Caco-2 (cell line): ENCODE measurements around the gene TTC23. TPM values are rescaled to one million over a fixed set of nuclear protein-coding genes. Genes with fewer than 3 reads are reported as not detected.

Source experiments
- BruUV-seq: library from RNA; stranded (reverse); fragments of 400-500 nt; replicated peaks from 2 replicates; lab custom pipeline; 2021; lab: Mats Ljungman, UMichigan
- CTCF ChIA-PET: fragments of 300-600 bp; sonication (Branson Sonifier 250); formaldehyde crosslinking; loops from one replicate; lab custom pipeline; 2022; ENCODE audit warnings: antibody characterized with exemption; lab: Charles Lee
- POLR2A ChIA-PET: fragments of 300-600 bp; sonication (Branson Sonifier 250); formaldehyde crosslinking; loops from one replicate; lab custom pipeline; 2022; ENCODE audit warnings: antibody characterized with exemption; lab: Charles Lee
- DNase-seq, 2 experiments: peaks; one replicate each; pipeline versions ENCODE4 v3.0.0 to v3.0.0-alpha.2; 2020 to 2022
- H3K27me3 ChIP-seq: replicated peaks from 2 replicates; pipeline ENCODE4 v1.6.0; 2011; ENCODE audit warnings: low read length; ENCODE audit not compliant: control insufficient read depth, insufficient read depth
- H3K36me3 ChIP-seq: 2 replicates; pipeline ENCODE4 v1.5.1; 2011; ENCODE audit warnings: low read length; ENCODE audit not compliant: control insufficient read depth, insufficient read depth
- H3K4me1 ChIP-seq: fragments of 250-450 bp; sonication (Bioruptor Pico); 2 replicates; pipeline ENCODE4 v1.5.1; 2020; ENCODE audit warnings: mild to moderate bottlenecking
- H3K4me3 ChIP-seq: 2 replicates; pipeline ENCODE4 v1.5.1; 2011; ENCODE audit warnings: low read depth, mild to moderate bottlenecking, control low read depth, low read length
- H3K9me3 ChIP-seq: fragments of 250-450 bp; sonication (Bioruptor Pico); 2 replicates; pipeline ENCODE4 v1.5.1; 2020; ENCODE audit warnings: mild to moderate bottlenecking, moderate library complexity
- H3K27ac Mint-ChIP-seq: one replicate; pipeline ENCODE4 v1.8.0; 2022; ENCODE audit warnings: mixed read lengths; ENCODE audit not compliant: unreplicated experiment
- H3K27me3 Mint-ChIP-seq: one replicate; pipeline ENCODE4 v1.8.0; 2022; ENCODE audit warnings: mixed read lengths; ENCODE audit not compliant: insufficient read depth, unreplicated experiment
- H3K36me3 Mint-ChIP-seq: one replicate; pipeline ENCODE4 v1.8.0; 2022; ENCODE audit warnings: mild to moderate bottlenecking, mixed read lengths; ENCODE audit not compliant: insufficient read depth, unreplicated experiment
- H3K4me1 Mint-ChIP-seq: one replicate; pipeline ENCODE4 v1.8.0; 2022; ENCODE audit warnings: low read depth, mixed read lengths; ENCODE audit not compliant: unreplicated experiment
- H3K4me3 Mint-ChIP-seq: one replicate; pipeline ENCODE4 v1.8.0; 2022; ENCODE audit warnings: mild to moderate bottlenecking, moderate library complexity, mixed read lengths; ENCODE audit not compliant: unreplicated experiment
- H3K9me3 Mint-ChIP-seq: one replicate; pipeline ENCODE4 v1.8.0; 2022; ENCODE audit warnings: mixed read lengths; ENCODE audit not compliant: unreplicated experiment
- CTCF ChIP-seq, 2 experiments: fragments of 200-600 bp in 1 of 2; IDR thresholded peaks; 1 replicate in 1 of 2; 2 replicates in 1 of 2; pipeline versions ENCODE4 v1.5.1 to v1.8.0; 2011 to 2022; ENCODE audit warnings: antibody characterized with exemption in 1 of 2, control low read depth in 1 of 2, inconsistent platforms in 1 of 2, low read depth in 1 of 2, low read length in 1 of 2, mild to moderate bottlenecking in 1 of 2, moderate library complexity in 1 of 2; ENCODE audit not compliant: insufficient read depth in 1 of 2, severe bottlenecking in 1 of 2, unreplicated experiment in 1 of 2
- intact Hi-C: fragments of 100-400 bp; cut with micrococcal nuclease; formaldehyde crosslinking; loops from one replicate; pipeline ENCODE4 v1.10.0; 2022; ENCODE audit not compliant: unreplicated experiment
- total RNA-seq: library from RNA; stranded (reverse); gene quantifications from 2 replicates; pipeline ENCODE4 v1.2.3, GENCODE V29; 2022

TTC23 gene
- total RNA-seq, 1 experiment from 2014 or later = 10.8 TPM

- no peaks in the 10 kb centered on the region for H3K27me3 ChIP-seq
- Mint-ChIP-seq H3K27me3 (no peaks in the 10 kb centered on the region), H3K4me1 (peaks cover 22% of the 10 kb centered on the region), H3K27ac (no peak overlapping the region), H3K36me3 (peaks cover 8% of the 10 kb centered on the region), H3K4me3 (no peak overlapping the region), H3K9me3 (peaks cover 10% of the 10 kb centered on the region)
- H3K4me3 ChIP-seq = no peak overlapping the region
- no peaks in the 10 kb centered on the region; the same call in 1 of the 2 replicates for H3K36me3 ChIP-seq
- no peaks in the 10 kb centered on the region for H3K9me3 ChIP-seq
- DNase-seq = no peak
- intact Hi-C loops = no loop called here
- BruUV-seq = no TSS peak
- peaks cover 17% of the 10 kb centered on the region for H3K4me1 ChIP-seq
- no peak for TF ChIP-seq CTCF (IDR thresholded peaks at IDR 0.05; ENCODE audit: insufficient read depth in 1 of 2, low read depth in 1 of 2, low read length in 1 of 2, severe bottlenecking in 1 of 2, unreplicated experiment in 1 of 2)
- ChIA-PET POLR2A (no interaction called here), CTCF (no interaction called here)
Measured at GRCh38 chr15:99130765-99131440, 118.5 kb downstream of the TTC23 start.

GRCh38 chr15:99130314-99130713 lies 119.1 kb downstream of the TTC23 start:
- ChIA-PET POLR2A (no interaction called here), CTCF (no interaction called here)
- Mint-ChIP-seq H3K9me3 (peaks cover 10% of the 10 kb centered on the region), H3K27me3 (no peaks in the 10 kb centered on the region), H3K27ac (no peak overlapping the region), H3K36me3 (peaks cover 8% of the 10 kb centered on the region), H3K4me1 (peaks cover 22% of the 10 kb centered on the region), H3K4me3 (no peak overlapping the region)
- TF ChIP-seq CTCF (IDR thresholded peaks at IDR 0.05; ENCODE audit: insufficient read depth in 1 of 2, low read depth in 1 of 2, low read length in 1 of 2, severe bottlenecking in 1 of 2, unreplicated experiment in 1 of 2) = no peak
- H3K9me3 ChIP-seq = no peaks in the 10 kb centered on the region
- H3K4me1 ChIP-seq = peaks cover 17% of the 10 kb centered on the region
- intact Hi-C loops = no loop called here
- no peak overlapping the region for H3K4me3 ChIP-seq
- no peaks in the 10 kb centered on the region for H3K27me3 ChIP-seq
- no peaks in the 10 kb centered on the region; the same call in 1 of the 2 replicates for H3K36me3 ChIP-seq
- no TSS peak for BruUV-seq
- DNase-seq = no peak

GRCh38 chr15:99129644-99130043 lies 119.7 kb downstream of the TTC23 start:
- Histone ChIP-seq H3K36me3 (no peaks in the 10 kb centered on the region; the same call in 1 of the 2 replicates), H3K4me3 (no peak overlapping the region), H3K27me3 (no peaks in the 10 kb centered on the region), H3K9me3 (no peaks in the 10 kb centered on the region), H3K4me1 (peaks cover 17% of the 10 kb centered on the region)
- peaks cover 22% of the 10 kb centered on the region for H3K4me1 Mint-ChIP-seq
- no peak overlapping the region for H3K4me3 Mint-ChIP-seq
- H3K9me3 Mint-ChIP-seq = peaks cover 10% of the 10 kb centered on the region
- peaks cover 8% of the 10 kb centered on the region for H3K36me3 Mint-ChIP-seq
- intact Hi-C loops = no loop called here
- no peak for TF ChIP-seq CTCF (IDR thresholded peaks at IDR 0.05; ENCODE audit: insufficient read depth in 1 of 2, low read depth in 1 of 2, low read length in 1 of 2, severe bottlenecking in 1 of 2, unreplicated experiment in 1 of 2)
- ChIA-PET CTCF (no interaction called here), POLR2A (no interaction called here)
- no peak overlapping the region for H3K27ac Mint-ChIP-seq
- DNase-seq = no peak
- BruUV-seq = no TSS peak
- H3K27me3 Mint-ChIP-seq = no peaks in the 10 kb centered on the region
